Measurements from ENCODE around the gene CFAP46.

The CFAP46 gene

DNA sequence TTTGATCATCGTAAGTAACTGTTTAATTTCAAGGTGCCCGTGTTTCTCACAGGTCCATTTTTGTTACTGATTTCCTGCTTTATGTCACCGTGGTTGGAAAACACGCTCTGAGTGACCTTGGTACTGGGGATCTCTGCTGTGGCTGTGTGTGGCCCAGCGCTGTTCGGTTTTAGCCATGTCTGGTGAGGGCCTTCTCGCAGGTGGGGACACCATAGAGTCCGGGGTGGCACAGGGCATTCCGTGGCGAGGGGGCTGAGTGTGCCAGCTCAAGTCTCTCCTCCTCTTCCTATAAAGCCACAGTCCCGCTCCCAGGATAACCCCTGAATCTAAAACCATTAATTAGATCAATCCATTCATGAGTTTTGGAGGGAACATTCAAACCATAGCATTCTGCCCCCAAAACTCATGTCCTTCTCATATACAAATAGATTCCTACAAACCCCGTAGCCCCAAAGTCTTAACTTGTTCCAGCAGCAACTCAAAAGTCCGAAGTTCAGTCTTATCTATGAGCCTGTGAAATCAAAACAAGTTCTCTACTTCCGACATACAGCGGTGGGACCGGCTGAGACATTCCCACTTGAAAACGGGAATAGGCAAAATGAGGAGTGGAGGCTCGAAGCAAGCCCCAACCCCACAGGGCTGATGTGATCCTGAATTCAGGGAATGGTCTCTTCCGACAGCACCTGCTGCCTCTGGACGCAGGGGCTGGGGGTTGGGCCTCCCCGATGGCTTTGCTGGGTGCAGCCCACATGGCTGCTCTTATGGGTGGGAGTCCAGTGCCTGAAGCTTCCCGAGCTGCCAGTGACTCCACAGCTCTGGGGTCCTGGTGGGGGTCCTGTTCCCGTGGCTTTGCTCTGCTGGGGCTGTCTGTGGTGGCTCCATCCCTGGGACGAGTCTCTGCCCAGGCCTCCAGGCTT lies 101.4 kb downstream of the CFAP46 start:
- Histone ChIP-seq H3K36me3 (no peaks in the 10 kb centered on the region), H3K27me3 (ENCODE audit: insufficient read depth, low read depth, severe bottlenecking) (peaks cover 4% of the 10 kb centered on the region), H3K27ac (no peak overlapping the region), H3K4me3 (ENCODE audit: low read depth, low read length) (no peak overlapping the region), H3K9me3 (ENCODE audit: severe bottlenecking) (peaks cover 10% of the 10 kb centered on the region)
- DNase-seq, result no peak
- TF ChIP-seq, protein P1, sequence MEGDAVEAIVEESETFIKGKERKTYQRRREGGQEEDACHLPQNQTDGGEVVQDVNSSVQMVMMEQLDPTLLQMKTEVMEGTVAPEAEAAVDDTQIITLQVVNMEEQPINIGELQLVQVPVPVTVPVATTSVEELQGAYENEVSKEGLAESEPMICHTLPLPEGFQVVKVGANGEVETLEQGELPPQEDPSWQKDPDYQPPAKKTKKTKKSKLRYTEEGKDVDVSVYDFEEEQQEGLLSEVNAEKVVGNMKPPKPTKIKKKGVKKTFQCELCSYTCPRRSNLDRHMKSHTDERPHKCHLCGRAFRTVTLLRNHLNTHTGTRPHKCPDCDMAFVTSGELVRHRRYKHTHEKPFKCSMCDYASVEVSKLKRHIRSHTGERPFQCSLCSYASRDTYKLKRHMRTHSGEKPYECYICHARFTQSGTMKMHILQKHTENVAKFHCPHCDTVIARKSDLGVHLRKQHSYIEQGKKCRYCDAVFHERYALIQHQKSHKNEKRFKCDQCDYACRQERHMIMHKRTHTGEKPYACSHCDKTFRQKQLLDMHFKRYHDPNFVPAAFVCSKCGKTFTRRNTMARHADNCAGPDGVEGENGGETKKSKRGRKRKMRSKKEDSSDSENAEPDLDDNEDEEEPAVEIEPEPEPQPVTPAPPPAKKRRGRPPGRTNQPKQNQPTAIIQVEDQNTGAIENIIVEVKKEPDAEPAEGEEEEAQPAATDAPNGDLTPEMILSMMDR (IDR thresholded peaks at IDR 0.05; ENCODE audit: low read depth, low read length), result no peak

GRCh38 chr10:132839061-132839460 lies 103.3 kb downstream of the CFAP46 start:
- peaks cover 4% of the 10 kb centered on the region for H3K27me3 ChIP-seq (ENCODE audit: insufficient read depth, low read depth, severe bottlenecking)
- no peaks in the 10 kb centered on the region for H3K36me3 ChIP-seq
- H3K9me3 ChIP-seq (ENCODE audit: severe bottlenecking), result peaks cover 10% of the 10 kb centered on the region
- no peak overlapping the region for H3K4me3 ChIP-seq (ENCODE audit: low read depth, low read length)
- DNase-seq, result no peak
- TF ChIP-seq, protein P1 (IDR thresholded peaks at IDR 0.05; ENCODE audit: low read depth, low read length), result no peak
- no peak overlapping the region for H3K27ac ChIP-seq

GRCh38 chr10:132838346-132838970 lies 103.9 kb downstream of the CFAP46 start:
- TF ChIP-seq, protein P1 (IDR thresholded peaks at IDR 0.05; ENCODE audit: low read depth, low read length), result no peak
- H3K27me3 ChIP-seq (ENCODE audit: insufficient read depth, low read depth, severe bottlenecking), result peaks cover 4% of the 10 kb centered on the region
- no peaks in the 10 kb centered on the region for H3K36me3 ChIP-seq
- H3K9me3 ChIP-seq (ENCODE audit: severe bottlenecking), result peaks cover 10% of the 10 kb centered on the region
- no peak overlapping the region for H3K27ac ChIP-seq
- no peak overlapping the region for H3K4me3 ChIP-seq (ENCODE audit: low read depth, low read length)
- no peak for DNase-seq

- peaks cover 10% of the 10 kb centered on the region for H3K9me3 ChIP-seq (ENCODE audit: severe bottlenecking)
- TF ChIP-seq, protein P1 (IDR thresholded peaks at IDR 0.05; ENCODE audit: low read depth, low read length), result no peak
- H3K27me3 ChIP-seq (ENCODE audit: insufficient read depth, low read depth, severe bottlenecking), result peaks cover 4% of the 10 kb centered on the region
- no peak for DNase-seq
- no peaks in the 10 kb centered on the region for H3K36me3 ChIP-seq
- H3K27ac ChIP-seq, result no peak overlapping the region
- H3K4me3 ChIP-seq (ENCODE audit: low read depth, low read length), result no peak overlapping the region
These were observed 104.5 kb downstream of the CFAP46 start for GRCh38 chr10:132837905-132838304.

GRCh38 chr10:132836832-132837540 lies 105.4 kb downstream of the CFAP46 start:
- Histone ChIP-seq H3K9me3 (ENCODE audit: severe bottlenecking) (peaks cover under 1% of the 10 kb centered on the region), H3K4me3 (ENCODE audit: low read depth, low read length) (no peak overlapping the region), H3K27me3 (ENCODE audit: insufficient read depth, low read depth, severe bottlenecking) (peaks cover 4% of the 10 kb centered on the region), H3K27ac (no peak overlapping the region), H3K36me3 (no peaks in the 10 kb centered on the region)
- TF ChIP-seq, protein P1 (IDR thresholded peaks at IDR 0.05; ENCODE audit: low read depth, low read length), result peak; percentile 88
- DNase-seq, result peak; percentile 31
